Heart left ventricle (tissue), 13 donors: ENCODE measurements around the gene ADCK2.

Experiments used
- POLR2A ChIP-seq, 2 donors: fragments of 450-650 bp; IDR thresholded peaks; one replicate each; pipeline ENCODE4 v1.6.1; 2017; ENCODE audit warnings: antibody characterized with exemption in 2 of 2, mild to moderate bottlenecking in 2 of 2, moderate library complexity in 2 of 2
- TF ChIP-seq, protein P1 (sequence below), 12 donors: fragments of 200-600 bp; sonication (generic) in 4 of 12; IDR thresholded peaks; one replicate each; pipeline versions ENCODE4 v1.5.0 to v1.8.0; 2018 to 2022; ENCODE audit warnings: antibody characterized with exemption in 12 of 12, mild to moderate bottlenecking in 5 of 12
- donor health status: ischemic (EF 13 %, LVEDD 7.1; RV severe dilation, severe dysfunction).
- donor health status: DM: no; HTN: yes; CAD: no.
- donor health status: DM: no; HTN: no; CAD: no.
- donor health status: ischemic (EF 25% LVEDD 6.9; RV normal size, moderate dysfunction).
- donor health status: ischemic (EF 25% LVEDD 5.7; RV mildly dilated, moderate dysfunction).
- donor health status: ischemic (EF 35%, LVEDD 5.7; RV mildly dilated, moderate dysfunction).
- donor health status: nonischemic (EF 11% LVEDD 7.7; RV severe dilation, severe dysfunction).
- donor health status: DM: yes; HTN: yes; CAD: no.
- donor health status: PGD.
- donor health status: ischemic (EF 29% LVEDD 5.4; RV normal size, mild dysfunction).
- donor health status: nonischemic (EF 23%, LVEDD 6.1; RV moderate dilation, normal function).

DNA sequence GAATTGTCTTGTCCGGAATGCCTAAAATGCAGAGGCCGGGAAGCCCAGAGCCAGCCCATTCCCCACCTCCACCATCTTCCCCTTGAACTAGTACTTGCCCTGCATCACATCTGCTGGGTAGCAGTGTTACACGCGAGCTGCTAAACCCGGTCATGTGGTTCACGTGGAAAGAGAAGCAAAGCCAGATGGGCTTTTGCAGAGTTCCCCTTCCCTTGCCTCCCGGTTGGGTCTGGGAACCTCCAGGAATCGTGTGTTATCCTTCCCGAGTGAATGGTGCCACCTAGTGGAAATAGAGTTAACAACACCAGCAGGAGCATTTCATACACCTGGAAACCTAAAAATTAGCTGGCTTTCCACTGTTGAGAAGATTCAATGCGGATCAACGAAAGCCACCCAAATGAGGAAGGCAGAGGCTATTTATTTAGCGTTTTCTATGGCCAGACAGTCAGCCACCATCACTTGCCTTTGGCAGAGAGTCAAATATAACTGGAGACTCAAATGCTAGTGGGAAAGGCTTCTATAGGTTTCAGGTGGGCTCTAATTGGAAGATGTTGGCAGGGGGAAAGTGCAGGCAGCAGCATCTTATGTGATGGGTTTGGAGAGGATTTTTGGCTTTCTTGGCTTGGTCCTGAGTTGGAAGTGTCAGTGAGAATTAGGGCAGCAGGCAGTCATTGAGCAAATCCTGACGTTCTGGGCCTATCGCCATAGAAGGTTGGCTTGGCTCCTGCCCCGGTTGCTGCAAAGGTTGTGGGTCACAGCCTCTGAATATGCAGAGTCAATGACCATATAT, 19.2 kb upstream of the ADCK2 start:
- TF ChIP-seq POLR2A (IDR thresholded peaks at IDR 0.05) = no peak
- TF ChIP-seq, protein P1, sequence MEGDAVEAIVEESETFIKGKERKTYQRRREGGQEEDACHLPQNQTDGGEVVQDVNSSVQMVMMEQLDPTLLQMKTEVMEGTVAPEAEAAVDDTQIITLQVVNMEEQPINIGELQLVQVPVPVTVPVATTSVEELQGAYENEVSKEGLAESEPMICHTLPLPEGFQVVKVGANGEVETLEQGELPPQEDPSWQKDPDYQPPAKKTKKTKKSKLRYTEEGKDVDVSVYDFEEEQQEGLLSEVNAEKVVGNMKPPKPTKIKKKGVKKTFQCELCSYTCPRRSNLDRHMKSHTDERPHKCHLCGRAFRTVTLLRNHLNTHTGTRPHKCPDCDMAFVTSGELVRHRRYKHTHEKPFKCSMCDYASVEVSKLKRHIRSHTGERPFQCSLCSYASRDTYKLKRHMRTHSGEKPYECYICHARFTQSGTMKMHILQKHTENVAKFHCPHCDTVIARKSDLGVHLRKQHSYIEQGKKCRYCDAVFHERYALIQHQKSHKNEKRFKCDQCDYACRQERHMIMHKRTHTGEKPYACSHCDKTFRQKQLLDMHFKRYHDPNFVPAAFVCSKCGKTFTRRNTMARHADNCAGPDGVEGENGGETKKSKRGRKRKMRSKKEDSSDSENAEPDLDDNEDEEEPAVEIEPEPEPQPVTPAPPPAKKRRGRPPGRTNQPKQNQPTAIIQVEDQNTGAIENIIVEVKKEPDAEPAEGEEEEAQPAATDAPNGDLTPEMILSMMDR (IDR thresholded peaks at IDR 0.05) = peak; percentile 69 to 97 (median 91)
